Endothelial cell (in vitro differentiated cells): Measurements from ENCODE around the gene ICAM3. TPM values are rescaled to one million over a fixed set of nuclear protein-coding genes. Genes with fewer than 3 reads are reported as not detected.

Source experiments
- DNase-seq: peaks from one replicate; pipeline ENCODE4 v3.0.0; 2021; ENCODE audit warnings: low spot score
- H3K27ac Mint-ChIP-seq: one replicate; pipeline ENCODE4 v1.8.0; 2021; ENCODE audit warnings: mixed read lengths, inconsistent platforms; ENCODE audit not compliant: unreplicated experiment
- H3K27me3 Mint-ChIP-seq: one replicate; pipeline ENCODE4 v1.8.0; 2021; ENCODE audit warnings: mild to moderate bottlenecking, moderate library complexity, mixed read lengths, inconsistent platforms; ENCODE audit not compliant: unreplicated experiment
- H3K36me3 Mint-ChIP-seq: one replicate; pipeline ENCODE4 v1.8.0; 2021; ENCODE audit warnings: mild to moderate bottlenecking, low read depth, mixed read lengths, inconsistent platforms; ENCODE audit not compliant: unreplicated experiment
- H3K4me1 Mint-ChIP-seq: one replicate; pipeline ENCODE4 v1.8.0; 2021; ENCODE audit warnings: mild to moderate bottlenecking, mixed read lengths, inconsistent platforms; ENCODE audit not compliant: unreplicated experiment
- H3K4me3 Mint-ChIP-seq: one replicate; pipeline ENCODE4 v1.8.0; 2021; ENCODE audit warnings: mild to moderate bottlenecking, mixed read lengths, inconsistent platforms; ENCODE audit not compliant: unreplicated experiment
- H3K9me3 Mint-ChIP-seq: one replicate; pipeline ENCODE4 v1.8.0; 2021; ENCODE audit warnings: mixed read lengths, inconsistent platforms; ENCODE audit not compliant: unreplicated experiment
- total RNA-seq: library from RNA; stranded (reverse); fragmentation: NEBNext Ultra II Directional; extraction: Animal tissue kit (Norgen Biotek cat#: 25700); gene quantifications from one replicate; pipeline ENCODE4 v1.2.1, GENCODE V29; 2021; ENCODE audit not compliant: unreplicated experiment
- TF ChIP-seq, protein P1 (sequence below): fragments of 200-600 bp; sonication (generic); IDR thresholded peaks from one replicate; pipeline ENCODE4 v1.5.0; 2021; ENCODE audit warnings: antibody characterized with exemption; ENCODE audit not compliant: unreplicated experiment

The ICAM3 gene
- total RNA-seq, 1 donor from 2014 or later = 24.9 TPM

DNA sequence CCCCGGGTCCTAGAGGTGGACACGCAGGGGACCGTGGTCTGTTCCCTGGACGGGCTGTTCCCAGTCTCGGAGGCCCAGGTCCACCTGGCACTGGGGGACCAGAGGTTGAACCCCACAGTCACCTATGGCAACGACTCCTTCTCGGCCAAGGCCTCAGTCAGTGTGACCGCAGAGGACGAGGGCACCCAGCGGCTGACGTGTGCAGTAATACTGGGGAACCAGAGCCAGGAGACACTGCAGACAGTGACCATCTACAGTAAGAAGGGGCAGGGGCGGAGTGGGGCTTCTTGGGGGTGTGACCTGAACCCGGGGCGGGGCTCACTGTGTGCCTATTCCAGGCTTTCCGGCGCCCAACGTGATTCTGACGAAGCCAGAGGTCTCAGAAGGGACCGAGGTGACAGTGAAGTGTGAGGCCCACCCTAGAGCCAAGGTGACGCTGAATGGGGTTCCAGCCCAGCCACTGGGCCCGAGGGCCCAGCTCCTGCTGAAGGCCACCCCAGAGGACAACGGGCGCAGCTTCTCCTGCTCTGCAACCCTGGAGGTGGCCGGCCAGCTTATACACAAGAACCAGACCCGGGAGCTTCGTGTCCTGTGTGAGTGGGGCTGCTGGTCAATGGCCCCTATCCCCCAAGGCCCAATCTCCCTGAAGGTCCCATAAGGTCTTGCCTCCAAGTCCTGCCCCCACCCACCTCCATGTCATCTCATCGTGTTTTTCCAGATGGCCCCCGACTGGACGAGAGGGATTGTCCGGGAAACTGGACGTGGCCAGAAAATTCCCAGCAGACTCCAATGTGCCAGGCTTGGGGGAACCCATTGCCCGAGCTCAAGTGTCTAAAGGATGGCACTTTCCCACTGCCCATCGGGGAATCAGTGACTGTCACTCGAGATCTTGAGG is 55.1 kb downstream of the ICAM3 start:
- Mint-ChIP-seq H3K4me3 (no peak overlapping the region), H3K36me3 (peaks cover 6% of the 10 kb centered on the region), H3K27me3 (peaks cover 18% of the 10 kb centered on the region), H3K9me3 (no peaks in the 10 kb centered on the region), H3K27ac (no peak overlapping the region), H3K4me1 (peaks cover 8% of the 10 kb centered on the region)
- no peak for DNase-seq
- TF ChIP-seq, protein P1, sequence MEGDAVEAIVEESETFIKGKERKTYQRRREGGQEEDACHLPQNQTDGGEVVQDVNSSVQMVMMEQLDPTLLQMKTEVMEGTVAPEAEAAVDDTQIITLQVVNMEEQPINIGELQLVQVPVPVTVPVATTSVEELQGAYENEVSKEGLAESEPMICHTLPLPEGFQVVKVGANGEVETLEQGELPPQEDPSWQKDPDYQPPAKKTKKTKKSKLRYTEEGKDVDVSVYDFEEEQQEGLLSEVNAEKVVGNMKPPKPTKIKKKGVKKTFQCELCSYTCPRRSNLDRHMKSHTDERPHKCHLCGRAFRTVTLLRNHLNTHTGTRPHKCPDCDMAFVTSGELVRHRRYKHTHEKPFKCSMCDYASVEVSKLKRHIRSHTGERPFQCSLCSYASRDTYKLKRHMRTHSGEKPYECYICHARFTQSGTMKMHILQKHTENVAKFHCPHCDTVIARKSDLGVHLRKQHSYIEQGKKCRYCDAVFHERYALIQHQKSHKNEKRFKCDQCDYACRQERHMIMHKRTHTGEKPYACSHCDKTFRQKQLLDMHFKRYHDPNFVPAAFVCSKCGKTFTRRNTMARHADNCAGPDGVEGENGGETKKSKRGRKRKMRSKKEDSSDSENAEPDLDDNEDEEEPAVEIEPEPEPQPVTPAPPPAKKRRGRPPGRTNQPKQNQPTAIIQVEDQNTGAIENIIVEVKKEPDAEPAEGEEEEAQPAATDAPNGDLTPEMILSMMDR = no peak

Other genes starting within 250 kb of the ICAM3 start
- 0.36 TPM for gene ANGPTL6, start 236.9 kb downstream of the ICAM3 start, total RNA-seq
- 39.6 TPM for gene PPAN, start 233.3 kb downstream of the ICAM3 start, total RNA-seq
- gene P2RY11, start 227.9 kb downstream of the ICAM3 start, total RNA-seq = 16.3 TPM
- gene EIF3G, start 219.7 kb downstream of the ICAM3 start, total RNA-seq = 286 TPM
- 119 TPM for gene DNMT1, start 144.7 kb downstream of the ICAM3 start, total RNA-seq
- 9.3 TPM for gene S1PR2, start 108.3 kb downstream of the ICAM3 start, total RNA-seq
- 51.3 TPM for gene MRPL4, start 87.4 kb downstream of the ICAM3 start, total RNA-seq
- gene ICAM1, start 68.5 kb downstream of the ICAM3 start, total RNA-seq = 7.2 TPM
- gene ICAM4, start 52.7 kb downstream of the ICAM3 start, total RNA-seq = 0.36 TPM
- not detected for gene ICAM5, start 49.7 kb downstream of the ICAM3 start, total RNA-seq
- gene ZGLP1, start 29.8 kb downstream of the ICAM3 start, total RNA-seq = 8.2 TPM
- gene FDX2, start 23.6 kb downstream of the ICAM3 start, total RNA-seq = 18.9 TPM
- gene RAVER1, start 6.1 kb downstream of the ICAM3 start, total RNA-seq = 46.1 TPM
- 143 TPM for gene TYK2, start 40.9 kb upstream of the ICAM3 start, total RNA-seq
- 386 TPM for gene CDC37, start 63.9 kb upstream of the ICAM3 start, total RNA-seq
- 0.46 TPM for gene PDE4A, start 80.9 kb upstream of the ICAM3 start, total RNA-seq
- 56.4 TPM for gene KEAP1, start 163.7 kb upstream of the ICAM3 start, total RNA-seq
- gene S1PR5, start 177.8 kb upstream of the ICAM3 start, total RNA-seq = not detected
- gene ATG4D, start 204.3 kb upstream of the ICAM3 start, total RNA-seq = 11.8 TPM
- gene KRI1, start 226.4 kb upstream of the ICAM3 start, total RNA-seq = 25.2 TPM
- 8.1 TPM for gene CDKN2D, start 229.4 kb upstream of the ICAM3 start, total RNA-seq
- gene AP1M2, start 247.7 kb upstream of the ICAM3 start, total RNA-seq = 7.5 TPM